Thoracic aorta (tissue), 2 donors: ENCODE results near the gene COMP. TPM values are rescaled to one million over a fixed set of nuclear protein-coding genes. Genes with fewer than 3 reads are reported as not detected.

Experiments used
- ATAC-seq: fragments of 150-250 bp; one replicate; pipeline ENCODE4 v1.8.0; 2017; ENCODE audit warnings: low read depth; ENCODE audit not compliant: insufficient number of reproducible peaks, low FRiP score
- DNase-seq: peaks from one replicate; pipeline ENCODE4 v3.0.0-alpha.2; 2020; ENCODE audit warnings: low spot score
- H3K27ac ChIP-seq, 2 donors: fragments of 200-600 bp; sonication (generic); 1 replicate in 1 of 2; 2 replicates in 1 of 2; pipeline ENCODE4 v1.5.1; 2016; ENCODE audit warnings: mild to moderate bottlenecking in 2 of 2, moderate library complexity in 2 of 2
- H3K27me3 ChIP-seq: fragments of 200-600 bp; sonication (generic); replicated peaks from 2 replicates; pipeline ENCODE4 v1.6.0; 2016; ENCODE audit warnings: mild to moderate bottlenecking; ENCODE audit not compliant: insufficient read depth
- H3K36me3 ChIP-seq: fragments of 200-600 bp; sonication (generic); one replicate; pipeline ENCODE4 v1.5.1; 2016
- H3K4me1 ChIP-seq, 2 donors: fragments of 200-600 bp; sonication (generic); 1 replicate in 1 of 2; 2 replicates in 1 of 2; pipeline versions ENCODE4 v1.5.1 to v1.6.0; 2016; ENCODE audit warnings: low read depth in 2 of 2, mild to moderate bottlenecking in 1 of 2; ENCODE audit not compliant: control insufficient read depth in 1 of 2
- H3K4me3 ChIP-seq: fragments of 200-600 bp; sonication (generic); 2 replicates; pipeline ENCODE4 v1.5.1; 2016; ENCODE audit warnings: mild to moderate bottlenecking
- H3K9me3 ChIP-seq: fragments of 200-600 bp; sonication (generic); 2 replicates; pipeline ENCODE4 v1.5.1; 2016
- CTCF ChIP-seq: fragments of 200-600 bp; sonication (generic); IDR thresholded peaks from one replicate; pipeline ENCODE4 v1.5.1; 2019; ENCODE audit warnings: antibody characterized with exemption
- total RNA-seq, 2 donors: library from RNA; depleted of rRNA; stranded (reverse); fragments of >200 nt; gene quantifications; one replicate each; pipeline versions ENCODE4 v1.1.0 to v1.2.3, GENCODE V29; 2016

The COMP gene
- total RNA-seq, 2 donors from 2014 or later = 16.9 to 29.8 TPM

- no peaks in the 10 kb centered on the region for H3K27me3 ChIP-seq
- no peak for ATAC-seq
- H3K4me3 ChIP-seq = no peak overlapping the region
- no peak for DNase-seq
- no peak for TF ChIP-seq CTCF
- H3K27ac ChIP-seq = no peak overlapping the region
- no peaks in the 10 kb centered on the region for H3K36me3 ChIP-seq
- H3K9me3 ChIP-seq = no peaks in the 10 kb centered on the region
- H3K4me1 ChIP-seq = no peaks in the 10 kb centered on the region
Observed at GRCh38 chr19:18802354-18802753, 11.2 kb upstream of the COMP start.

DNA sequence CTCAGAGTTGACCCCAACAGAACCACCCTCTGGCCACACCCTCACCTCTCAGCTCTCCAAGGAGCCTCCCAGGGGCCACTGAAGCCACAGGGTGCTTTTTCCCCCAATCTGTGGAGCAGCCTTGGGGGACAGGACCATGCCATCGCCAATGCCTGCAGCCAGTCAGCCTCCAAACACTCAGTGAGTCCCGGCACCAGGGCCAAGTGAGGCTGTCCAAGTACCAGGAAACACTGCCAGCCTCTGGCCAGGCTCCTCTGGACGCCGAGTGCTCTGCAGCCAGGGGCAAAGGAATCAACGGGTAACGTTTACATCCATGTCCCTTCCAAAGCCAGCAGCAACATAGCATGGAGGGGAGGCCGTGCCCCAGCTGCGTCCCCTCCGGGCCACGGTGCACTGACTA lies 9.5 kb upstream of the COMP start:
- no peaks in the 10 kb centered on the region for H3K36me3 ChIP-seq
- no peak for DNase-seq
- H3K4me3 ChIP-seq = no peak overlapping the region
- H3K4me1 ChIP-seq = peaks cover under 1 to 4% of the 10 kb centered on the region in 2 donors
- no peak overlapping the region for H3K27ac ChIP-seq
- H3K9me3 ChIP-seq = no peaks in the 10 kb centered on the region
- no peak for ATAC-seq
- H3K27me3 ChIP-seq = no peaks in the 10 kb centered on the region
- TF ChIP-seq CTCF = no peak

- no peak overlapping the region for H3K4me3 ChIP-seq
- no peak for DNase-seq
- H3K9me3 ChIP-seq = no peaks in the 10 kb centered on the region
- no peak for ATAC-seq
- no peaks in the 10 kb centered on the region for H3K36me3 ChIP-seq
- H3K4me1 ChIP-seq = peaks cover 4 to 8% of the 10 kb centered on the region in 2 donors
- H3K27ac ChIP-seq = no peak overlapping the region
- no peaks in the 10 kb centered on the region for H3K27me3 ChIP-seq
- no peak for TF ChIP-seq CTCF
Observed at GRCh38 chr19:18800079-18800478, 9.0 kb upstream of the COMP start.

- DNase-seq = no peak
- Histone ChIP-seq H3K36me3 (no peaks in the 10 kb centered on the region), H3K9me3 (no peaks in the 10 kb centered on the region), H3K27ac (no peak overlapping the region), H3K4me3 (no peak overlapping the region), H3K4me1 (peaks cover 4 to 8% of the 10 kb centered on the region in 2 donors), H3K27me3 (no peaks in the 10 kb centered on the region)
- TF ChIP-seq CTCF = no peak
- no peak for ATAC-seq
Observed at GRCh38 chr19:18799389-18799970, 8.4 kb upstream of the COMP start.

DNA sequence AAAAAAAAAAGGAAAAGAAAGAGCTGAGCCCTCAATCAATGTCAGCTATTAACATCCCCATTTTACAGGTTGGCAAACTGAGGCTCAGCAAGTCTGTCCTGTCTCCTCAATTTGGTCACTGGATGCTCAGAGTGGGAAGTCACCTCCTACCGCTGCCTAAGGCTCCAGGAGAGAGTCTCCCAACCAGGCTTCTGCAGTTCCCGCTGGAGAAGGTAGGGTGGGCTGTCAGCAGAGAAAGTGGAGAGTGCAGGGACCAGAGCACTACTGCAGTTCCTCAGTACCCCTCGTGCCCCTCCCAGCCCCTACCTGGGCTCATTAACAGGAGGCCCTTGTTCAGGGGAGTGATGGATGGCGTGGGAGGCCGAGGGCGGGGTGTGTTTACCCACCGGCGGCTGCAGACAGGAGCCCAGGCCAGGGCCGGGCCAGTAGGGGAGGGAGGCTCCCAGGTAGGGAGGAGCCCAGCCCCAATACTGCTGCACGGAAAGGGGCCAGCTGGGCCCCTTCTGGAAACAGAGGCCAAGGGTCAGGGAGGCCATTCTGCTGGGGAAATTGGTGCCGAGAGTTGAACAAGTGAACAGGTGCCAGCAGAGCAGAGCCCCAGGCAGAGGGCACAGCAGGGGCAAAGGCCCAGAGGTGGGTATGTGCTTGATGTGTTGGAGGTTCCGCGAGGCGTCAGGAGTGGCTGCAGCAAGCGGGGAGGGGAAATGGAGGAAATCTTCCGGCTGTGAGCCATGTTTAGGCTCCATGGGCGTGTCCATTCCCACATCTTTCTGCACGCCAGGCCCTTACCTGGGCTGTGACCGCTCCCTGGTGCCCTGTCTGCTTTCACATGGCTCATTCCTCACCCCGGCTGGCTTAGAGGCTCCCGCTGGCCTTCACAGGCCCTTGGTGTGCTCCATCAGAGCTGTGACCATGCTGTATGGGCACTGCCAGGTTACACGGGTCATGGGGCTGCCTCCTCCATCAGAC lies 7.6 kb upstream of the COMP start:
- TF ChIP-seq CTCF = no peak
- Histone ChIP-seq H3K27ac (no peak overlapping the region), H3K36me3 (no peaks in the 10 kb centered on the region), H3K4me1 (peaks cover 4 to 8% of the 10 kb centered on the region in 2 donors), H3K9me3 (no peaks in the 10 kb centered on the region), H3K4me3 (no peak overlapping the region), H3K27me3 (no peaks in the 10 kb centered on the region)
- ATAC-seq = no peak
- no peak for DNase-seq
